Lung (tissue), 12 donors: ENCODE measurements around the gene IFITM10. TPM values are rescaled to one million over a fixed set of nuclear protein-coding genes. Genes with fewer than 3 reads are reported as not detected.

Experiments
- ATAC-seq: fragments of 200-7000 bp; cut with Tn5 transposase; one replicate; pipeline ENCODE4 v1.9.1; 2020; ENCODE audit warnings: moderate number of reproducible peaks; ENCODE audit not compliant: insufficient read depth, low FRiP score
- DNase-seq, 3 donors: peaks; one replicate each; pipeline ENCODE4 v3.0.0-alpha.2; 2013 to 2017
- H3K27ac ChIP-seq, 2 donors: one replicate each; pipeline ENCODE4 v1.5.1; 2013; ENCODE audit warnings: mild to moderate bottlenecking in 2 of 2, moderate library complexity in 2 of 2, control low read depth in 1 of 2, inconsistent platforms in 1 of 2, low read depth in 1 of 2, low read length in 1 of 2
- H3K27me3 ChIP-seq, 3 donors: one replicate each; pipeline ENCODE4 v1.5.1; 2013; ENCODE audit warnings: low read length in 2 of 3; ENCODE audit not compliant: control insufficient read depth in 3 of 3, insufficient read depth in 3 of 3
- H3K36me3 ChIP-seq, 4 donors: one replicate each; pipeline ENCODE4 v1.5.1; 2013; ENCODE audit warnings: low read length in 4 of 4, mild to moderate bottlenecking in 1 of 4, moderate library complexity in 1 of 4; ENCODE audit not compliant: control insufficient read depth in 4 of 4, insufficient read depth in 4 of 4
- H3K4me1 ChIP-seq, 5 donors: one replicate each; pipeline ENCODE4 v1.5.1; 2013; ENCODE audit warnings: low read length in 5 of 5, mild to moderate bottlenecking in 2 of 5, moderate library complexity in 1 of 5; ENCODE audit not compliant: control insufficient read depth in 5 of 5, insufficient read depth in 5 of 5
- H3K4me3 ChIP-seq: one replicate; pipeline ENCODE4 v1.5.1; 2013; ENCODE audit warnings: mild to moderate bottlenecking, control low read depth, moderate library complexity
- H3K9ac ChIP-seq, 2 donors: one replicate each; pipeline ENCODE4 v1.5.1; 2013; ENCODE audit warnings: low read length in 2 of 2, control low read depth in 1 of 2; ENCODE audit not compliant: insufficient read depth in 1 of 2
- H3K9me3 ChIP-seq, 4 donors: one replicate each; pipeline ENCODE4 v1.5.1; 2013; ENCODE audit warnings: low read length in 3 of 4, mild to moderate bottlenecking in 1 of 4, moderate library complexity in 1 of 4; ENCODE audit not compliant: control insufficient read depth in 4 of 4, insufficient read depth in 3 of 4
- CTCF ChIP-seq: IDR thresholded peaks from 2 replicates; pipeline ENCODE4 v1.5.1; 2012; ENCODE audit warnings: mild to moderate bottlenecking; ENCODE audit errors: control extremely low read depth, extremely low read depth
- WGBS, 2 donors: extraction: QIAGEN DNeasy Blood & Tissue Kit; methylation state at CpG; one replicate each; pipeline ENCODE4 v1.1.7; 2013; 5-methylcytosine and 5-hydroxymethylcytosine counted together
- polyA plus RNA-seq, 2 donors: library from polyadenylated mRNA; stranded (reverse); fragments of 200-250 nt; gene quantifications; one replicate each; pipeline ENCODE4 v1.2.1, GENCODE V29; 2013
- total RNA-seq, 2 donors: library from RNA; depleted of rRNA in 1 of 2; stranded (reverse); fragments of >200 nt in 1 of 2; gene quantifications; one replicate each; pipeline ENCODE4 v1.2.1, GENCODE V29; 2014 to 2021
- donor health status: control.
- donor health status: control.
- donor health status: Bipolar disorder and iron deficiency.
- donor health status: healthy.
- donor health status: DM: yes; HTN: yes; CAD: no.

The IFITM10 gene
- total and polyA plus RNA-seq, 4 donors, result 0.40 to 18.8 (median 2.7) TPM

- peaks cover 0 to 10% (median 2%) of the 10 kb centered on the region in 5 donors for H3K4me1 ChIP-seq
These were observed 17.7 kb upstream of the IFITM10 start for GRCh38 chr11:1768141-1768469.

GRCh38 chr11:1767399-1768140 lies 17.2 kb upstream of the IFITM10 start:
- Histone ChIP-seq H3K27me3 (peaks cover 0 to 5% (median 0%) of the 10 kb centered on the region in 3 donors), H3K27ac (no peak overlapping the region), H3K9me3 (no peaks in the 10 kb centered on the region), H3K4me1 (peaks cover 0 to 15% (median 8%) of the 10 kb centered on the region in 5 donors), H3K9ac (no peak overlapping the region), H3K36me3 (no peaks in the 10 kb centered on the region), H3K4me3 (no peak overlapping the region)
- DNase-seq (no peak), ATAC-seq (no peak)
- TF ChIP-seq CTCF, result no peak
- 88 to 94% methylated on average over 19 of the region's 19 CpGs for WGBS, 2 donors

More at GRCh38 chr11:1768141-1768469, 17.7 kb upstream of the IFITM10 start:
- Histone ChIP-seq H3K9ac (no peak overlapping the region), H3K9me3 (no peaks in the 10 kb centered on the region), H3K27me3 (peaks cover 0 to 5% (median 0%) of the 10 kb centered on the region in 3 donors), H3K36me3 (no peaks in the 10 kb centered on the region), H3K27ac (no peak overlapping the region), H3K4me3 (no peak overlapping the region)
- WGBS, 2 donors, result 72 to 77% methylated on average over 7 of the region's 7 CpGs
- TF ChIP-seq CTCF, result no peak
- ATAC-seq (no peak), DNase-seq (no peak)

GRCh38 chr11:1766719-1767398 lies 16.5 kb upstream of the IFITM10 start:
- H3K27me3 ChIP-seq, result peaks cover 0 to 3% (median 0%) of the 10 kb centered on the region in 3 donors
- ATAC-seq (no peak), DNase-seq (no peak)
- H3K9me3 ChIP-seq, result no peaks in the 10 kb centered on the region
- no peak for TF ChIP-seq CTCF
- no peak overlapping the region for H3K4me3 ChIP-seq
- no peak overlapping the region for H3K9ac ChIP-seq
- no peak overlapping the region for H3K27ac ChIP-seq
- peaks cover 0 to under 1% (median 0%) of the 10 kb centered on the region in 4 donors for H3K36me3 ChIP-seq
- peaks cover 0 to 16% (median 11%) of the 10 kb centered on the region in 5 donors for H3K4me1 ChIP-seq
- WGBS, 2 donors, result 94% methylated on average over 22 of the region's 22 CpGs
